HEK293 (cell line): Measurements from ENCODE around the gene SLC41A1.

Experiments
- BCL11B ChIP-seq: fragments of 450-650 bp; formaldehyde crosslinking; IDR thresholded peaks from 2 replicates; pipeline ENCODE4 v1.5.1; 2016; ENCODE audit warnings: low read depth, missing biosample characterization, missing genetic modification characterization
- HOXD13 ChIP-seq: sonication (generic); formaldehyde crosslinking; IDR thresholded peaks from 2 replicates; pipeline ENCODE4 v1.8.0; 2022; ENCODE audit warnings: missing genetic modification reagents, borderline replicate concordance
- INSM2 ChIP-seq: fragments of 450-650 bp; formaldehyde crosslinking; IDR thresholded peaks from 2 replicates; pipeline ENCODE4 v1.5.1; 2016; ENCODE audit warnings: missing biosample characterization, missing genetic modification characterization
- KLF1 ChIP-seq: fragments of 450-650 bp; formaldehyde crosslinking; IDR thresholded peaks from 2 replicates; pipeline ENCODE4 v1.5.1; 2016; ENCODE audit warnings: missing biosample characterization, missing genetic modification characterization
- KLF16 ChIP-seq: fragments of 450-650 bp; formaldehyde crosslinking; IDR thresholded peaks from 2 replicates; pipeline ENCODE4 v1.5.1; 2017; ENCODE audit warnings: missing biosample characterization, missing genetic modification characterization
- ZBTB20 ChIP-seq: fragments of 450-650 bp; formaldehyde crosslinking; IDR thresholded peaks from 2 replicates; pipeline ENCODE4 v1.5.1; 2016; ENCODE audit warnings: missing biosample characterization, missing genetic modification characterization
- ZBTB7A ChIP-seq: fragments of 450-650 bp; formaldehyde crosslinking; IDR thresholded peaks from 2 replicates; pipeline ENCODE4 v1.5.1; 2016; ENCODE audit warnings: low read depth, missing biosample characterization, missing genetic modification characterization
- ZBTB8A ChIP-seq: fragments of 450-650 bp; formaldehyde crosslinking; IDR thresholded peaks from 2 replicates; pipeline ENCODE4 v1.5.1; 2016; ENCODE audit warnings: missing biosample characterization, missing genetic modification characterization
- ZNF112 ChIP-seq: fragments of 450-650 bp; formaldehyde crosslinking; IDR thresholded peaks from 2 replicates; pipeline ENCODE4 v1.5.0; 2017; ENCODE audit warnings: missing biosample characterization, missing genetic modification characterization
- ZNF146 ChIP-seq: fragments of 450-650 bp; formaldehyde crosslinking; IDR thresholded peaks from 2 replicates; pipeline ENCODE4 v1.5.1; 2016; ENCODE audit warnings: missing biosample characterization, missing genetic modification characterization
- ZNF214 ChIP-seq: fragments of 450-650 bp; formaldehyde crosslinking; IDR thresholded peaks from 2 replicates; pipeline ENCODE4 v1.5.1; 2017; ENCODE audit warnings: missing biosample characterization, mild to moderate bottlenecking, missing genetic modification characterization, borderline replicate concordance
- ZNF223 ChIP-seq: fragments of 450-650 bp; formaldehyde crosslinking; IDR thresholded peaks from 2 replicates; pipeline ENCODE4 v1.5.1; 2016; ENCODE audit warnings: missing biosample characterization, missing genetic modification characterization
- ZNF23 ChIP-seq: fragments of 450-650 bp; formaldehyde crosslinking; IDR thresholded peaks from 2 replicates; pipeline ENCODE4 v1.5.1; 2016; ENCODE audit warnings: missing biosample characterization, missing genetic modification characterization, borderline replicate concordance
- ZNF26 ChIP-seq: fragments of 450-650 bp; formaldehyde crosslinking; IDR thresholded peaks from 2 replicates; pipeline ENCODE4 v1.5.1; 2016; ENCODE audit warnings: missing biosample characterization, missing genetic modification characterization
- ZNF280C ChIP-seq: fragments of 450-650 bp; formaldehyde crosslinking; IDR thresholded peaks from 2 replicates; pipeline ENCODE4 v1.5.1; 2016; ENCODE audit warnings: missing biosample characterization, missing genetic modification characterization
- ZNF292 ChIP-seq: fragments of 450-650 bp; formaldehyde crosslinking; IDR thresholded peaks from 2 replicates; pipeline ENCODE4 v1.5.1; 2016; ENCODE audit warnings: low read depth, missing biosample characterization, missing genetic modification characterization, borderline replicate concordance
- ZNF335 ChIP-seq: fragments of 450-650 bp; formaldehyde crosslinking; conservative IDR thresholded peaks from 2 replicates; pipeline ENCODE4 v1.5.1; 2016; ENCODE audit warnings: missing biosample characterization, missing genetic modification characterization
- ZNF416 ChIP-seq: fragments of 450-650 bp; formaldehyde crosslinking; IDR thresholded peaks from 2 replicates; pipeline ENCODE4 v1.5.1; 2016; ENCODE audit warnings: missing biosample characterization, missing genetic modification characterization
- ZNF433 ChIP-seq: fragments of 450-650 bp; formaldehyde crosslinking; IDR thresholded peaks from 2 replicates; pipeline ENCODE4 v1.5.1; 2016; ENCODE audit warnings: missing biosample characterization, missing genetic modification characterization, low read depth
- ZNF501 ChIP-seq: fragments of 450-650 bp; formaldehyde crosslinking; IDR thresholded peaks from 2 replicates; pipeline ENCODE4 v1.5.1; 2016; ENCODE audit warnings: missing biosample characterization, missing genetic modification characterization
- ZNF513 ChIP-seq: fragments of 450-650 bp; IDR thresholded peaks from 2 replicates; pipeline ENCODE4 v1.5.1; 2018; ENCODE audit warnings: missing biosample characterization, missing genetic modification characterization
- ZNF514 ChIP-seq: fragments of 450-650 bp; formaldehyde crosslinking; IDR thresholded peaks from 2 replicates; pipeline ENCODE4 v1.5.1; 2016; ENCODE audit warnings: missing biosample characterization, missing genetic modification characterization
- ZNF561 ChIP-seq: fragments of 450-650 bp; IDR thresholded peaks from 2 replicates; pipeline ENCODE4 v1.5.1; 2018; ENCODE audit warnings: missing biosample characterization, missing genetic modification characterization, borderline replicate concordance
- ZNF580 ChIP-seq: fragments of 450-650 bp; formaldehyde crosslinking; IDR thresholded peaks from 2 replicates; pipeline ENCODE4 v1.5.1; 2016; ENCODE audit warnings: missing biosample characterization, missing genetic modification characterization
- ZNF585B ChIP-seq: fragments of 450-650 bp; formaldehyde crosslinking; IDR thresholded peaks from 2 replicates; pipeline ENCODE4 v1.5.1; 2016; ENCODE audit warnings: missing biosample characterization, missing genetic modification characterization
- ZNF596 ChIP-seq: fragments of 450-650 bp; IDR thresholded peaks from 2 replicates; pipeline ENCODE4 v1.5.0; 2018; ENCODE audit warnings: missing biosample characterization, mild to moderate bottlenecking, missing genetic modification characterization, moderate library complexity
- ZNF707 ChIP-seq: fragments of 450-650 bp; formaldehyde crosslinking; IDR thresholded peaks from 2 replicates; pipeline ENCODE4 v1.5.1; 2016; ENCODE audit warnings: missing biosample characterization, missing genetic modification characterization
- ZNF76 ChIP-seq: fragments of 450-650 bp; formaldehyde crosslinking; IDR thresholded peaks from 2 replicates; pipeline ENCODE4; 2016; ENCODE audit warnings: low read depth, missing biosample characterization, missing genetic modification characterization, borderline replicate concordance
- ZNF843 ChIP-seq: fragments of 450-650 bp; formaldehyde crosslinking; IDR thresholded peaks from 2 replicates; pipeline ENCODE4 v1.5.1; 2016; ENCODE audit warnings: missing biosample characterization, missing genetic modification characterization
- ZSCAN18 ChIP-seq: fragments of 450-650 bp; formaldehyde crosslinking; IDR thresholded peaks from 2 replicates; pipeline ENCODE4 v1.5.1; 2016; ENCODE audit warnings: missing biosample characterization, missing genetic modification characterization

SLC41A1 gene

GRCh38 chr1:205750138-205751035 is 62.6 kb downstream of the SLC41A1 start, which contains the start of gene NUCKS1 (continued):
- TF ChIP-seq ZNF561 (tag by site-specific recombination) (peak; percentile 95), ZNF501 (peak; percentile 89), ZNF843 (tag by site-specific recombination) (no peak), ZBTB7A (tag by site-specific recombination) (peak; percentile 99), ZNF580 (tag by site-specific recombination) (peak; percentile 81), ZNF146 (tag by site-specific recombination) (peak; percentile 62; the same call in 1 of the 2 replicates), ZNF223 (tag by site-specific recombination) (peak; percentile 91), ZNF26 (tag by site-specific recombination) (peak; percentile 11; the same call in 1 of the 2 replicates), KLF16 (tag by site-specific recombination) (peak; percentile 97), ZNF214 (tag by site-specific recombination) (no peak), ZSCAN18 (tag by site-specific recombination) (peak; percentile 74; the same call in 1 of the 2 replicates), ZNF596 (tag by site-specific recombination) (peak; percentile 33; the same call in 1 of the 2 replicates), ZNF433 (tag by site-specific recombination) (no peak; the same call in 1 of the 2 replicates), ZNF76 (tag by site-specific recombination) (peak; percentile 76), ZNF585B (tag by site-specific recombination) (no peak), ZNF280C (tag by site-specific recombination) (no peak), ZBTB8A (tag by site-specific recombination) (peak; percentile 55), BCL11B (0 out of 2 replicates have a peak, but pooled peaks have one; percentile 38), ZNF513 (tag by site-specific recombination) (peak; percentile 41; the same call in 1 of the 2 replicates), ZNF112 (no peak), KLF1 (peak; percentile 36), ZNF416 (tag by site-specific recombination) (no peak), INSM2 (tag by site-specific recombination) (peak; percentile 90), ZNF292 (tag by site-specific recombination) (no peak), ZBTB20 (tag by site-specific recombination) (no peak), ZNF707 (no peak), ZNF514 (tag by site-specific recombination) (no peak), HOXD13 (CRISPR knock-in tag) (no peak), ZNF23 (no peak), ZNF335 (tag by site-specific recombination) (peak; percentile 83)
